GM12878 (cell line): ENCODE measurements around the gene ATP5PO. TPM values are rescaled to one million over a fixed set of nuclear protein-coding genes. Genes with fewer than 3 reads are reported as not detected.

ENCODE experiments used
- ATAC-seq: fragments of 200-7000 bp; cut with Tn5 transposase; 3 replicates; pipeline ENCODE4 v1.9.1; 2020; ENCODE audit warnings: mild to moderate bottlenecking, moderate library complexity
- BruUV-seq: library from RNA; stranded (reverse); fragments of 400-500 nt; replicated peaks from 2 replicates; lab custom pipeline; 2021; lab: Mats Ljungman, UMichigan
- CTCF ChIA-PET: fragments of 300-600 bp; sonication (Branson Sonifier 250); formaldehyde crosslinking; extraction: SDS; loops from one replicate; lab custom pipeline; 2021; ENCODE audit warnings: inconsistent platforms; lab: Yijun Ruan, JAX
- POLR2A ChIA-PET: fragments of 350-600 bp; formaldehyde crosslinking; extraction: SDS; loops from one replicate; lab custom pipeline; 2021; ENCODE audit warnings: inconsistent platforms; lab: Charles Lee
- RAD21 ChIA-PET: fragments of 300-600 bp; sonication (Branson Sonifier 250); formaldehyde crosslinking; loops from one replicate; lab custom pipeline; 2023; ENCODE audit warnings: antibody characterized with exemption; ENCODE audit not compliant: unreplicated experiment; lab: Charles Lee
- SMC1A ChIA-PET: fragments of 300-600 bp; sonication (Branson Sonifier 250); formaldehyde crosslinking; loops from one replicate; lab custom pipeline; 2023; ENCODE audit not compliant: unreplicated experiment, uncharacterized antibody; lab: Charles Lee
- DNase-seq: peaks from one replicate; pipeline ENCODE4 v3.0.0-alpha.2; 2011; ENCODE audit warnings: low read depth, low spot score
- FAIRE-seq: peaks from 3 replicates; lab custom pipeline; 2011; peaks lifted over from hg19 to GRCh38; lab: Jason Lieb, UNC
- H2AFZ ChIP-seq: 2 replicates; pipeline ENCODE4 v1.6.0; 2011; ENCODE audit warnings: low read depth, low read length, control low read depth; ENCODE audit not compliant: control insufficient read depth
- H3K27ac ChIP-seq: 2 replicates; pipeline ENCODE4 v1.5.1; 2011; ENCODE audit warnings: control low read depth; ENCODE audit not compliant: control insufficient read depth, insufficient read depth
- H3K27me3 ChIP-seq, 2 experiments: replicated peaks in 1 of 2; 2 replicates each; pipeline versions ENCODE4 v1.6.0 to v1.6.1; 2011; ENCODE audit warnings: low read length in 1 of 2; ENCODE audit not compliant: control insufficient read depth in 2 of 2, insufficient read depth in 2 of 2
- H3K36me3 ChIP-seq, 2 experiments: 2 replicates each; pipeline ENCODE4 v1.5.1; 2011; ENCODE audit warnings: low read length in 1 of 2; ENCODE audit not compliant: control insufficient read depth in 2 of 2, insufficient read depth in 2 of 2
- H3K4me1 ChIP-seq: 2 replicates; pipeline ENCODE4 v1.6.1; 2011; ENCODE audit warnings: mild to moderate bottlenecking, low read length, moderate library complexity, mixed read lengths; ENCODE audit not compliant: control insufficient read depth, insufficient read depth
- H3K4me2 ChIP-seq: 2 replicates; pipeline ENCODE4 v1.6.0; 2011; ENCODE audit warnings: control low read depth; ENCODE audit not compliant: control insufficient read depth, insufficient read depth
- H3K4me3 ChIP-seq: fragments of 200-600 bp; sonication (generic); 2 replicates; pipeline ENCODE4 v1.5.1; 2016
- H3K79me2 ChIP-seq: 2 replicates; pipeline ENCODE4 v1.6.0; 2011; ENCODE audit warnings: low read length; ENCODE audit not compliant: control insufficient read depth, insufficient read depth
- H3K9ac ChIP-seq: 2 replicates; pipeline ENCODE4 v1.8.0; 2011; ENCODE audit warnings: low read length, control low read depth, mixed read lengths; ENCODE audit not compliant: control insufficient read depth, insufficient read depth
- H3K9me3 ChIP-seq: replicated peaks from 3 replicates; pipeline ENCODE4 v1.5.1; 2011; ENCODE audit warnings: mild to moderate bottlenecking, low read length; ENCODE audit not compliant: control insufficient read depth, insufficient read depth
- H4K20me1 ChIP-seq: 2 replicates; pipeline ENCODE4 v1.6.0; 2011; ENCODE audit not compliant: control insufficient read depth, insufficient read depth
- ATF3 ChIP-seq: IDR thresholded peaks from 2 replicates; pipeline ENCODE4 v1.6.1; 2011; ENCODE audit warnings: low read depth, mild to moderate bottlenecking, low read length, moderate library complexity, borderline replicate concordance; ENCODE audit errors: extremely low read depth
- BCLAF1 ChIP-seq: fragments of 450-650 bp; IDR thresholded peaks from 2 replicates; pipeline ENCODE4 v1.6.1; 2017; ENCODE audit warnings: antibody characterized with exemption, mild to moderate bottlenecking, moderate library complexity
- CBX3 ChIP-seq: fragments of 200-600 bp; sonication (generic); IDR thresholded peaks from 2 replicates; pipeline ENCODE4 v1.6.1; 2016; ENCODE audit warnings: low read depth, borderline replicate concordance
- CHD1 ChIP-seq: IDR thresholded peaks from 2 replicates; pipeline ENCODE4 v1.6.1; 2012; ENCODE audit warnings: low read depth, low read length, improper control_type of control experiment
- CHD2 ChIP-seq: IDR thresholded peaks from 2 replicates; pipeline ENCODE4 v1.6.1; 2011; ENCODE audit warnings: low read depth, low read length, improper control_type of control experiment, borderline replicate concordance
- GABPA ChIP-seq: IDR thresholded peaks from 2 replicates; pipeline ENCODE4 v1.6.1; 2014; ENCODE audit warnings: antibody characterized with exemption, low read depth, mild to moderate bottlenecking, inconsistent platforms
- HDGF ChIP-seq: fragments of 450-650 bp; IDR thresholded peaks from 2 replicates; pipeline ENCODE4 v1.6.1; 2016; ENCODE audit warnings: antibody characterized with exemption
- JUNB ChIP-seq: IDR thresholded peaks from 2 replicates; pipeline ENCODE4 v1.6.1; 2016; ENCODE audit warnings: antibody characterized with exemption, mild to moderate bottlenecking
- NKRF ChIP-seq: fragments of 450-650 bp; conservative IDR thresholded peaks from 2 replicates; pipeline ENCODE4 v1.6.1; 2017; ENCODE audit warnings: mild to moderate bottlenecking, moderate library complexity
- PAX8 ChIP-seq: fragments of 450-650 bp; IDR thresholded peaks from 2 replicates; pipeline ENCODE4 v1.6.1; 2017; ENCODE audit warnings: mild to moderate bottlenecking, moderate library complexity
- REST ChIP-seq: IDR thresholded peaks from 2 replicates; pipeline ENCODE4 v1.6.1; 2012; ENCODE audit warnings: mild to moderate bottlenecking, low read depth, low read length
- ZNF274 ChIP-seq: IDR thresholded peaks from one replicate; pipeline ENCODE4 v1.8.0; 2011; ENCODE audit not compliant: insufficient read length, insufficient read depth
- WGBS: methylation state at CpG from one replicate; pipeline ENCODE4 v1.1.6; 2016; ENCODE audit warnings: low lambda C conversion rate; ENCODE audit not compliant: insufficient replicate concordance, insufficient coverage; ENCODE audit errors: missing lambda C conversion rate; 5-methylcytosine and 5-hydroxymethylcytosine counted together
- in situ Hi-C: fragments of 300-500 bp; cut with MboI; formaldehyde crosslinking; loops from 9 replicates; pipeline ENCODE4 v1.14.3; 2018; ENCODE audit warnings: mixed read lengths
- intact Hi-C: fragments of 100-400 bp; cut with micrococcal nuclease; formaldehyde crosslinking; loops from one replicate; pipeline ENCODE4 v1.14.2; 2022; ENCODE audit not compliant: unreplicated experiment
- polyA plus RNA-seq, 11 experiments: library from polyadenylated mRNA; depleted of rRNA in 4 of 11; unstranded in 6 of 11; stranded (reverse) in 5 of 11; fragments of >200 nt; fragmentation: Nextera tagmentation in 4 of 11; fragmentation: Illumina TruSeq in 1 of 11; extraction: Ambion mirVana in 4 of 11; extraction: Trizol in 1 of 11; gene quantifications; 1 replicate in 1 of 11; 2 replicates in 10 of 11; pipeline versions ENCODE4 v1.2.1 to v1.2.3, GENCODE V29; 2011 to 2016; ENCODE audit warnings: inconsistent platforms in 2 of 11, missing spikeins in 2 of 11, low read depth in 1 of 11
- total RNA-seq, 4 experiments: library from RNA; depleted of rRNA in 3 of 4; stranded (reverse); fragments of >200 nt in 3 of 4; fragmentation: Illumina TruSeq in 1 of 4; extraction: Trizol in 1 of 4; gene quantifications; 2 replicates each; pipeline versions ENCODE4 v1.2.1 to v1.2.3, GENCODE V29; 2013 to 2021

The ATP5PO gene
- total and polyA plus RNA-seq, 10 of the 15 experiments (the other 5 are each of a cell fraction or from before 2014, with no cell fraction given) = 251 to 1,656 (median 470) TPM

DNA sequence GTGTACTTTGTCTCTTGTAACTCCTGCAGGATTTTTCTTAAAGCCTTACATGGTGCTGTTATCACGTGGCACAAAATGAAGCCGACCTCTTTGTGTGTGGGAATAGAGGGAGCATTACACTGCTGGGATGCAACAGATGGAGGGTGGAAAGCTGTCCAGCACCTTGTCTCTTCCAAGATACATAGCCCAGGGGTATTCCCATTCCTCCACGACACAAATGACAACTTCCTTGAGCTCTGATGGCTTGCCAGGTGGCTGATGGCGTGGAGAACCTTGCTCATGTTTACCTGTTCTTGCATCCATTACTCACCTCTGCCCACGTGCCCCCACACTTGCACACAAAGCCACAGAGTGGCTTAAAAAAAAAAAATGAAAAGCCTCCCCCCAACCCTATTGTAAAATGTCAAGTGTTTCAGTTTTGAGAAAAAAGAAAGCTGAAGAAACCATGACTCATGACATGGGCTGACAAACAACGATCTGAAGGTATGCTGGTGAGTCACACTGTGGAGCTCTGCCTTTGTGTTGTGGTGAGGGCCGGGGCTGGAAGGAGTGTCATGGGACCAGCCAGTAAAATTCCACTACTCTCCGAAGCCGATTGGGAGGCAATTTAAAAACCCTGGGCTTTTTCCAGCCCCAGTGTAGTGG is 32.0 kb upstream of the ATP5PO start:
- peak overlapping the region; percentile 78 for H3K9ac ChIP-seq
- ChIA-PET SMC1A (interaction anchor here (0.6 to 14.9 kb wide), 13 partner anchors 9 to 398 kb away, joined by 3 to 290 read pairs (median 8); no protein-coding TSS in a partner anchor), POLR2A (interaction anchor here (0.7 to 3.6 kb wide), 10 partner anchors 10 to 127 kb away, joined by 3 to 54 read pairs (median 5); partner anchors contain the start of genes MRPS6 and SLC5A3), RAD21 (interaction anchor here (0.7 to 9.1 kb wide), 12 partner anchors 10 to 401 kb away, joined by 3 to 182 read pairs (median 10); no protein-coding TSS in a partner anchor), CTCF (interaction anchor here (0.6 to 5.6 kb wide), 10 partner anchors 9 to 404 kb away, joined by 3 to 71 read pairs (median 4); no protein-coding TSS in a partner anchor)
- TSS peak; percentile 77 for BruUV-seq
- peak overlapping the region; percentile 97 for H3K27ac ChIP-seq
- peak overlapping the region; percentile 49 for H2AFZ ChIP-seq
- no peaks in the 10 kb centered on the region for H3K79me2 ChIP-seq
- 22% methylated on average over 9 of the region's 9 CpGs for WGBS
- peak overlapping the region; percentile 90 for H3K4me2 ChIP-seq
- DNase-seq (peak; percentile 83), ATAC-seq (peak; percentile 72), FAIRE-seq (peak; percentile 81)
- in situ Hi-C loops (loop anchor here (5.0 kb wide), 1 partner anchor 125 kb away; the partner anchor contains the start of genes MRPS6 and SLC5A3), intact Hi-C loops (loop anchor here (1.0 kb wide), 2 partner anchors 28 to 73 kb away; no protein-coding TSS in a partner anchor)
- H3K27me3 ChIP-seq = no peaks in the 10 kb centered on the region
- no peaks in the 10 kb centered on the region for H3K36me3 ChIP-seq
- no peaks in the 10 kb centered on the region for H4K20me1 ChIP-seq
- peaks cover 51% of the 10 kb centered on the region for H3K4me1 ChIP-seq
- peak overlapping the region; percentile 46; the same call in 1 of the 2 replicates for H3K4me3 ChIP-seq
- H3K9me3 ChIP-seq = peaks cover 2% of the 10 kb centered on the region; the same call in 2 of the 3 replicates
- TF ChIP-seq GABPA (no peak), JUNB (peak; percentile 81), ZNF274 (no peak), PAX8 (no peak), CHD2 (peak; percentile 73; the same call in 1 of the 2 replicates), NKRF (no peak), ATF3 (no peak), REST (no peak), CBX3 (no peak), BCLAF1 (no peak), HDGF (no peak), CHD1 (no peak)
